ENCODE data around the gene ECE2. TPM values are rescaled to one million over a fixed set of nuclear protein-coding genes. Genes with fewer than 3 reads are reported as not detected.
A peak's percentile ranks its signal among the peaks of the same experiment; 100 is the strongest.

The ECE2 gene
- total RNA-seq, 2 experiments from 2014 or later, result not detected

GRCh38 chr3:184322731-184323487, 47.1 kb downstream of the ECE2 start:
- DNase-seq, result no peak
- Mint-ChIP-seq H3K9me3 (no peaks in the 10 kb centered on the region), H3K27ac (peak overlapping the region; percentile 36), H3K4me3 (no peak overlapping the region), H3K36me3 (ENCODE audit: low read depth) (peaks cover 73% of the 10 kb centered on the region), H3K4me1 (ENCODE audit: low read depth) (peaks cover 43% of the 10 kb centered on the region), H3K27me3 (ENCODE audit: low read depth) (no peaks in the 10 kb centered on the region)
- CTCF ChIA-PET, result no interaction called here
- intact Hi-C loops (cut with micrococcal nuclease), result no loop called here

GRCh38 chr3:184323696-184324095, 47.9 kb downstream of the ECE2 start:
- peaks cover 74% of the 10 kb centered on the region for H3K36me3 Mint-ChIP-seq (ENCODE audit: low read depth)
- intact Hi-C loops (cut with micrococcal nuclease), result no loop called here

GRCh38 chr3:184325269-184325668, 49.4 kb downstream of the ECE2 start:
- intact Hi-C loops (cut with micrococcal nuclease), result no loop called here
- CTCF ChIA-PET, result interaction anchor here (1.2 kb wide), 1 partner anchor 29 kb away, joined by 4 read pairs; no protein-coding TSS in a partner anchor

More at GRCh38 chr3:184323696-184324095, 47.9 kb downstream of the ECE2 start:
- Mint-ChIP-seq H3K27ac (peak overlapping the region; percentile 66), H3K4me1 (ENCODE audit: low read depth) (peaks cover 39% of the 10 kb centered on the region), H3K27me3 (ENCODE audit: low read depth) (no peaks in the 10 kb centered on the region), H3K4me3 (no peak overlapping the region), H3K9me3 (no peaks in the 10 kb centered on the region)
- no peak for DNase-seq
- CTCF ChIA-PET, result interaction anchor here (1.1 kb wide), 1 partner anchor 9 kb away, joined by 3 read pairs; no protein-coding TSS in a partner anchor

GRCh38 chr3:184325715-184326369, 50.0 kb downstream of the ECE2 start:
- intact Hi-C loops (cut with micrococcal nuclease), result no loop called here
- H3K4me3 Mint-ChIP-seq, result no peak overlapping the region
- H3K27ac Mint-ChIP-seq, result peak overlapping the region; percentile 72
- H3K36me3 Mint-ChIP-seq (ENCODE audit: low read depth), result peaks cover 78% of the 10 kb centered on the region
- peak; percentile 49 for DNase-seq
- no peaks in the 10 kb centered on the region for H3K9me3 Mint-ChIP-seq
- H3K27me3 Mint-ChIP-seq (ENCODE audit: low read depth), result no peaks in the 10 kb centered on the region
- peaks cover 37% of the 10 kb centered on the region for H3K4me1 Mint-ChIP-seq (ENCODE audit: low read depth)
- CTCF ChIA-PET, result interaction anchor here (0.7 to 1.2 kb wide), 2 partner anchors 28 to 192 kb away, joined by 3 to 4 read pairs; no protein-coding TSS in a partner anchor

More at GRCh38 chr3:184325269-184325668, 49.4 kb downstream of the ECE2 start:
- H3K4me3 Mint-ChIP-seq, result no peak overlapping the region
- peaks cover 37% of the 10 kb centered on the region for H3K4me1 Mint-ChIP-seq (ENCODE audit: low read depth)
- peak overlapping the region; percentile 72 for H3K27ac Mint-ChIP-seq
- peaks cover 81% of the 10 kb centered on the region for H3K36me3 Mint-ChIP-seq (ENCODE audit: low read depth)
- H3K9me3 Mint-ChIP-seq, result no peaks in the 10 kb centered on the region
- DNase-seq, result no peak
- no peaks in the 10 kb centered on the region for H3K27me3 Mint-ChIP-seq (ENCODE audit: low read depth)

- CTCF ChIA-PET, result no interaction called here
- Mint-ChIP-seq H3K27me3 (ENCODE audit: low read depth) (no peaks in the 10 kb centered on the region), H3K9me3 (no peaks in the 10 kb centered on the region), H3K4me1 (ENCODE audit: low read depth) (peaks cover 46% of the 10 kb centered on the region), H3K36me3 (ENCODE audit: low read depth) (peaks cover 80% of the 10 kb centered on the region), H3K27ac (peak overlapping the region; percentile 36), H3K4me3 (no peak overlapping the region)
- DNase-seq, result no peak
- intact Hi-C loops (cut with micrococcal nuclease), result no loop called here
These were observed 51.3 kb downstream of the ECE2 start for GRCh38 chr3:184327171-184327570.

GRCh38 chr3:184328516-184328915, 52.7 kb downstream of the ECE2 start:
- Mint-ChIP-seq H3K9me3 (no peaks in the 10 kb centered on the region), H3K4me1 (ENCODE audit: low read depth) (peaks cover 46% of the 10 kb centered on the region), H3K27me3 (ENCODE audit: low read depth) (no peaks in the 10 kb centered on the region), H3K36me3 (ENCODE audit: low read depth) (peaks cover 79% of the 10 kb centered on the region), H3K4me3 (no peak overlapping the region), H3K27ac (no peak overlapping the region)
- CTCF ChIA-PET, result interaction anchor here (1.0 kb wide), 1 partner anchor 25 kb away, joined by 3 read pairs; no protein-coding TSS in a partner anchor
- DNase-seq, result no peak
- intact Hi-C loops (cut with micrococcal nuclease), result no loop called here

- Mint-ChIP-seq H3K4me1 (ENCODE audit: low read depth) (peaks cover 56% of the 10 kb centered on the region), H3K27ac (peak overlapping the region; percentile 81), H3K36me3 (ENCODE audit: low read depth) (peaks cover 50% of the 10 kb centered on the region), H3K9me3 (no peaks in the 10 kb centered on the region), H3K4me3 (no peak overlapping the region), H3K27me3 (ENCODE audit: low read depth) (no peaks in the 10 kb centered on the region)
- CTCF ChIA-PET, result interaction anchor here (0.9 kb wide), 1 partner anchor 9 kb away, joined by 3 read pairs; no protein-coding TSS in a partner anchor
- intact Hi-C loops (cut with micrococcal nuclease), result no loop called here
- no peak for DNase-seq
These were observed 56.7 kb downstream of the ECE2 start for GRCh38 chr3:184332370-184333090.

GRCh38 chr3:184333190-184333589, 57.4 kb downstream of the ECE2 start:
- no peaks in the 10 kb centered on the region for H3K9me3 Mint-ChIP-seq
- peaks cover 45% of the 10 kb centered on the region for H3K36me3 Mint-ChIP-seq (ENCODE audit: low read depth)
- H3K27me3 Mint-ChIP-seq (ENCODE audit: low read depth), result no peaks in the 10 kb centered on the region
- no peak for DNase-seq
- CTCF ChIA-PET, result interaction anchor here (0.9 kb wide), 1 partner anchor 9 kb away, joined by 3 read pairs; no protein-coding TSS in a partner anchor
- peak overlapping the region; percentile 81 for H3K27ac Mint-ChIP-seq
- H3K4me3 Mint-ChIP-seq, result no peak overlapping the region
- H3K4me1 Mint-ChIP-seq (ENCODE audit: low read depth), result peaks cover 62% of the 10 kb centered on the region
- intact Hi-C loops (cut with micrococcal nuclease), result no loop called here

- intact Hi-C loops (cut with micrococcal nuclease), result loop anchor here (2.0 kb wide), 1 partner anchor 35 kb away; the partner anchor contains the start of gene PSMD2
- Mint-ChIP-seq H3K9me3 (no peaks in the 10 kb centered on the region), H3K4me1 (ENCODE audit: low read depth) (peaks cover 64% of the 10 kb centered on the region), H3K36me3 (ENCODE audit: low read depth) (peaks cover 42% of the 10 kb centered on the region), H3K27ac (peak overlapping the region; percentile 81), H3K27me3 (ENCODE audit: low read depth) (no peaks in the 10 kb centered on the region), H3K4me3 (no peak overlapping the region)
- CTCF ChIA-PET, result interaction anchor here (0.9 kb wide), 1 partner anchor 10 kb away, joined by 3 read pairs; no protein-coding TSS in a partner anchor
- DNase-seq, result no peak
These were observed 57.9 kb downstream of the ECE2 start for GRCh38 chr3:184333700-184334099.

- CTCF ChIA-PET, result no interaction called here
- H3K27me3 Mint-ChIP-seq (ENCODE audit: low read depth), result no peaks in the 10 kb centered on the region
- no peaks in the 10 kb centered on the region for H3K9me3 Mint-ChIP-seq
- peak overlapping the region; percentile 81 for H3K27ac Mint-ChIP-seq
- peaks cover 34% of the 10 kb centered on the region for H3K36me3 Mint-ChIP-seq (ENCODE audit: low read depth)
- H3K4me1 Mint-ChIP-seq (ENCODE audit: low read depth), result peaks cover 59% of the 10 kb centered on the region
- no peak overlapping the region for H3K4me3 Mint-ChIP-seq
- DNase-seq, result peak; percentile 59
- intact Hi-C loops (cut with micrococcal nuclease), result loop anchor here (1.0 to 2.0 kb wide), 3 partner anchors 20 to 36 kb away; partner anchors contain the start of genes EIF4G1 and PSMD2
These were observed 58.8 kb downstream of the ECE2 start for GRCh38 chr3:184334470-184335158.

- peaks cover 30% of the 10 kb centered on the region for H3K36me3 Mint-ChIP-seq (ENCODE audit: low read depth)
- H3K27me3 Mint-ChIP-seq (ENCODE audit: low read depth), result no peaks in the 10 kb centered on the region
- peak overlapping the region; percentile 80 for H3K4me3 Mint-ChIP-seq
- intact Hi-C loops (cut with micrococcal nuclease), result loop anchor here (1.0 to 2.0 kb wide), 3 partner anchors 21 to 36 kb away; partner anchors contain the start of genes EIF4G1 and PSMD2
- no peaks in the 10 kb centered on the region for H3K9me3 Mint-ChIP-seq
- peak overlapping the region; percentile 87 for H3K27ac Mint-ChIP-seq
- CTCF ChIA-PET, result interaction anchor here (1.0 kb wide), 2 partner anchors 19 to 87 kb away, joined by 3 read pairs; no protein-coding TSS in a partner anchor
- peaks cover 58% of the 10 kb centered on the region for H3K4me1 Mint-ChIP-seq (ENCODE audit: low read depth)
- DNase-seq, result no peak
These were observed 59.5 kb downstream of the ECE2 start for GRCh38 chr3:184335291-184335660.

Measured in activated naive CD4-positive, alpha-beta T cell treated with anti-CD3 and anti-CD28 coated beads for 36 hours (primary cell).